ENCODE measurements around the gene VCL.

DNA sequence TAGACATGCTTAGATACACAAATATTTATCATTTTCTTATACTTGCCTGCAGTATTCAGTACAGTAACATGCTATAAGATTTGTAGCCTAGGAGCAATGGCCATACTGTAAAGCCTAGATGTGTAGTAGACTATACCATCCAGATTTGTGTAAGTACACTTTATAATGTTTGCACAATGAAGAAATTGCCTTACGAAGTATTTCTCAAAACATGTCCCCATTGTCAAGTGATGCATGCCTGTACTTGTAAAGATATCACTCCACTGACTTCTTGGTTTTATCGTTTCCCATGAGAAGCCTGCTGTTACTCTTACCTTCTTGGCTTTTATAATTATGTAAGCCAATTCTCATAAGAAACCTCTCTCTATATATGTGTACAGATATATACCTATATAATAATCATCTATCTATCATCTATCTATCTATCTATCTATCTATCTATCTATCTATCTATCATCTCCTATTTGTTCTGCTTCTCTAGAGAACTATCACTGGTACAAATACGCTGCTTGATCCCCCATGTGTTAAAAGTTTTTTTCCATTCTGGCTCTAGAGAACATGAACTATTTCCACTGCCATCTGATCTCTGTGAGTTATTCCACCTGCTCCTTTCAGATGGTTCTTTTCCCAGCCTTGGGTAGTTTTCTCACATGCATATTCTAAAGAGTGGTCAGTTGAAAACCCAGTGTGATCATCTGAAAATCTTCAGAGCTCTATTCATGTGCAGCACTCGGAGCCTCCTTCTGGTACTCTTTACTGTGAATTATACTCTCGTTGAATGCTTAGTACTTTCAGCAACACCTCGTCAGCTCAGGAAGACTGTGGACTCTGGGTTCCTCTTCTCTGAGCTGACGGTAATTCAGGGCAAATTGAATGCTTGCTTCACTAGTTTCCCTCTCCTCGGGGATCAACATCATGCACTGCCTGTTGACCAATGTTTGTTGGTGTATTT, 14.5 kb upstream of the VCL start:
- TF ChIP-seq NFYB (IDR thresholded peaks at IDR 0.05; ENCODE audit: extremely low read depth, insufficient read length) (no peak), POLR2A (conservative IDR thresholded peaks at IDR 0.05) (no peak), FOXA1 (IDR thresholded peaks at IDR 0.05; ENCODE audit: borderline replicate concordance) (no peak)
- TF ChIP-seq, protein P1, sequence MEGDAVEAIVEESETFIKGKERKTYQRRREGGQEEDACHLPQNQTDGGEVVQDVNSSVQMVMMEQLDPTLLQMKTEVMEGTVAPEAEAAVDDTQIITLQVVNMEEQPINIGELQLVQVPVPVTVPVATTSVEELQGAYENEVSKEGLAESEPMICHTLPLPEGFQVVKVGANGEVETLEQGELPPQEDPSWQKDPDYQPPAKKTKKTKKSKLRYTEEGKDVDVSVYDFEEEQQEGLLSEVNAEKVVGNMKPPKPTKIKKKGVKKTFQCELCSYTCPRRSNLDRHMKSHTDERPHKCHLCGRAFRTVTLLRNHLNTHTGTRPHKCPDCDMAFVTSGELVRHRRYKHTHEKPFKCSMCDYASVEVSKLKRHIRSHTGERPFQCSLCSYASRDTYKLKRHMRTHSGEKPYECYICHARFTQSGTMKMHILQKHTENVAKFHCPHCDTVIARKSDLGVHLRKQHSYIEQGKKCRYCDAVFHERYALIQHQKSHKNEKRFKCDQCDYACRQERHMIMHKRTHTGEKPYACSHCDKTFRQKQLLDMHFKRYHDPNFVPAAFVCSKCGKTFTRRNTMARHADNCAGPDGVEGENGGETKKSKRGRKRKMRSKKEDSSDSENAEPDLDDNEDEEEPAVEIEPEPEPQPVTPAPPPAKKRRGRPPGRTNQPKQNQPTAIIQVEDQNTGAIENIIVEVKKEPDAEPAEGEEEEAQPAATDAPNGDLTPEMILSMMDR (IDR thresholded peaks at IDR 0.05 in 2 of 3, conservative IDR thresholded peaks at IDR 0.05 in 1 of 3; ENCODE audit: insufficient read depth in 2 of 3, low read depth in 1 of 3, low read length in 3 of 3): no peak

All from K562 (cell line).